HG02571 (cell line): ENCODE data around the gene LRP1B.
"Not testable (repeated sequence)": the region's sequence is repeated elsewhere in the genome, so short reads cannot be mapped to it uniquely, and the experiment has no call there.

Source experiments
- ATAC-seq: cut with Tn5 transposase; IDR thresholded peaks from one replicate; pipeline ENCODE4 v1.9.1; 2021; ENCODE audit warnings: mild to moderate bottlenecking, moderate library complexity; ENCODE audit not compliant: unreplicated experiment

LRP1B gene

DNA sequence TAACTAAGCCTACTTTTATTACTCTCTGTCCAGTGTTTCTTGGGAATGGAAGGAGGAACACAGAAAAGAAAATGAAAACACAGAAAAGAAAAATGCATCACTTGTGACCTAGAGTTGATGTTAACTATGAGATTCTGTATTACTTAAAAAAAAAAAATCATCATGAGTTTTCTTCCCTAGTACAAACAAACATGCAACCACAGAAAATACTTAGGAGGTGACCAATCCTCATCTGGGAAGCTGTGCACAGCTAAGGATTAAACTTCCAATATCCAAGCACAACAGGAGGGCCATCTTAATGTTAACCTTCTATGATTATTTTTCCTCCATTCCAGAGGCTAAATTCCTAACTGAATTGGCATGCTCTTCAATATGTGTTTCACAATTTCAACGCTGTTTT lies 1140.4 kb downstream of the LRP1B start:
- no peak for ATAC-seq

DNA sequence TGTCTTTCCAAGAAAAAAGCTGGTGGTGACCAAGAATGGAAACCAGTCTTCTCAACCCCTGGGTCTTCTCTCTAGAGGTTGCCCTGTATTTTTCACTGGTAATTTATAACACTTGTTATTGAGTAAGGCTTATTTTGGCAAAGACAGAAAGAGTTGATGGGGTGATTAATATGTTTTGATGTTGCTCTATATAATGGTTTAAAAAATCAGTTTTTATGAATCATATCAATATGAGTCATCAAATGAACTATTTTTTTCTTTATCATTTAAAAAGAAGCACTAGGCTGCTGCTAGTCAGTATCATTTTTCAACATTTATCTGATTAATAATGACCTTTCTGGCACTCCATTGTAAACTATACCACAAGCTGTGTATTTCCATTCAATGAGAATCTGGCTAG lies 1142.2 kb downstream of the LRP1B start:
- no peak for ATAC-seq

DNA sequence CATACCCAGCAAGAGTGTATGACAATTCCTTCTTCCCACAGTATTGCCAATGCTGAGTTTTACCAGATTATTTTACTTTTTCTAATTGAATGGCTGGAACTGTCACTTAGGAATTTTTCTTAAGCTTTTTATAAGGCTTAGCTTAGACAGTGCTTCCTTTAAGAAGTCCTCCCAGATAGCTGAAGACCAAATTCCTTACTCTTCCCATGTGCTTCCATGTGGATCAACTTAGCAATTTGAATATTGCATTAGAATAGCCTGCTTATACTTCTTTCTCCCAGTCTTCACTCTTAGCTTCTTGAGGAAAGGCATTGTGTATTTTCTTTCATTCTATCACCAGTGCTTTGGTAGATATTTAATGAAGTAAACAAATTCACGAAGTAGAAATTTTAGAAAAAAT lies 1144.4 kb downstream of the LRP1B start:
- no peak for ATAC-seq

DNA sequence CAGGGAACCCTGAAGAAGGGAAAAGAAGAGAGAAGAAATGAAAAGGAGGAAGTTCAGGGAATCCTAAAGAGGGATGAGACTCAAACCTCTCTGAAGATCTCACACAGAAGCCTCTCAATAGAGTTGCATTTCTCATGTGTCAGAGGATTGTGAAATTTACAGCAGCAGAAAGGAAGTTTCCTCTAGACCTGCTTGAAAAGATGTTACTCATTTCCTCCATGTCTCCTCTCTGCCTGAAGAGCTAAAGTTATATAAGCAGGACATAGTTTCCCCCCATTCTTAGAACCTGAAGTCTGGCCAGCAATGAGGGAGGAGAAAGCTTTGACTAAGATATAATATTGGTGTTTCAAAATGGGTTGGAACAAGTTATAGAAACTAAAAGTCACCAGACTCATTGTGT lies 1155.6 kb downstream of the LRP1B start:
- no peak for ATAC-seq

DNA sequence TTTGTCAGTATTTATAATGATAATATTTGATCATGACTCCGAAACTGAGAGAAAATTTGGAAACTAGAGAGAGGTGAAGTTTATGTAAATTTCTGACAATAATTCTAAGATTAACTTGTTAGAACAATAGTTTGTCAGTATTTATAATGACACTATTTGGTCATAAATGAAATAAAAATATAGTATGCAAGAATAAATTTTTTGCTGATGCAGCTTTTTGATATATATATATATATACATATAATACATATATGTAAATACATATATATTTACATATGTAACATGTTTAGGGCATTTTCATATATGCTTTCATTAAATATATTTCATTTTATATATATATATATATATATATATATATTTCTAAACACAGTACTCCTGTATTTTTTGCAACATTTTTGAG lies 1158.1 kb downstream of the LRP1B start:
- no peak for ATAC-seq

DNA sequence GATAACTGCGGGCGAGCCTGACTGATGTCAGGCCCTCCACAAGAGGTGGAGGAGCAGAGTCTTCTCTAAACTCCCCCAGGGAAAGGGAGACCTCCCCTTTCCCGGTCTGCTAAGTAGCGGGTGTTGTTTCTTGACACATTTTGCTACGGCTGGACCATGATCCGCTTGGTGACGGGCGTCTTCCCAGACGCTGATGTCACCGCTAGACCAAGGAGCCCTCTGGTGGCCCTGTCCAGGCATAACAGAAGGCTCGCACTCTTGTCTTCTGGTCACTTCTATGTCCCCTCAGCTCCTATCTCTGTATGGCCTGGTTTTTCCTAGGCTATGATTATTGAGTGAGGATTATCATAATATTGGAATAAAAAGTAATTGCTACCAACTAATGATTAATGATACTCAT lies 1166.5 kb downstream of the LRP1B start:
- ATAC-seq = not testable (repeated sequence)

DNA sequence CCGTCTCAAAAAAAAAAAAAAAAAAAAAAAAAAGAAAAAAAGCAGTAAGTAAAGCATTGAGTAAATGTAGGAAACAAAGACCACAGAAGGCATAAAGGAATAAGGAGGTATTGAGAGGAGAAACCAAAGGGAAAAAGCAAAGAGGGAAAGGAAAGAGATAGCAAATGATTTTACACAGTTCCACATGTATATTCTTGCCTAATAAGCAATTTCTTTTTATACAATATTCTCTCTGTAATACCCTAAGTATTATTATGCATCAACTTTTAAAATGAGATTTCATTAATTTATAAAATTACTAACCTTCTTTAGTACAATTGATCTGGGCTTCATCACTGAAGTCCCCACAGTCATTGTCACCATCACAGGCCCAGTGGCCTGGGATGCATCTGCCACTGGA lies 1180.9 kb downstream of the LRP1B start:
- no peak for ATAC-seq

DNA sequence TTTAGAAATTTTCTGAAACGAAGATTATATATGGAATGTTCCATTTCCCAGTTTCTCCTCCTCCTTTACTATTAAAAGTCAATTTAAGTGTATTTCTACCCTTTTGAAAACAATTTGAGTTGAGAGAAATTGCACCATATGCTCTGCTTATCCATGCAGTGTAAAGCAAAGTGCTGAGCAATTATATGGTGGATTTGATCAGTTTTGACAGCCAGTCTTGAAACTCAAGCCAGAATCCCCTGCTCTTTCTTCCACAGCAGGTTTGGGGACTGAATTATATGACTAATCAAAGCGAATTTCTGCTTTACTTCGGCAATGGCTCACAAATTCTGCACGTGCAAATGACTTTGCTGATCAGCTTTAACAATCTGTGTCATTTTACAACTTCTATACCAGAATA lies 1183.6 kb downstream of the LRP1B start:
- no peak for ATAC-seq

DNA sequence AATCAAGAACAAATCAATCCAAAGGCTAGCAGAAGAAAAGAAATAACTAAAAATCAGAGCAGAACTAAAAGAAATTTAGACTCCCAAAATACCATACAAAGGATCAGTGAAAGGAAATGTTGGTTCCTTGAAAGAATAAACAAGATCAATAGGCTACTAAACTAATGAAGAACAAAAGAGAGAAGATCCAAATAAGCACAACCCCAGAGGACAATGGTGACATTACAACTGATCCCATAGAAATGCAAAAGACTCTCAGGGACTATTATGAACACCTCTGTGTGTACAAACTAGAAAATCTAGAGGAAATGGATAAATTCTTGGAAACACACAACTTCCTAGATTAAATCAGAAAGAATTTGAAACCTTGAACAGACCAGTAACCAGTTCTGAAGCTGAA lies 1186.9 kb downstream of the LRP1B start:
- ATAC-seq = no peak

DNA sequence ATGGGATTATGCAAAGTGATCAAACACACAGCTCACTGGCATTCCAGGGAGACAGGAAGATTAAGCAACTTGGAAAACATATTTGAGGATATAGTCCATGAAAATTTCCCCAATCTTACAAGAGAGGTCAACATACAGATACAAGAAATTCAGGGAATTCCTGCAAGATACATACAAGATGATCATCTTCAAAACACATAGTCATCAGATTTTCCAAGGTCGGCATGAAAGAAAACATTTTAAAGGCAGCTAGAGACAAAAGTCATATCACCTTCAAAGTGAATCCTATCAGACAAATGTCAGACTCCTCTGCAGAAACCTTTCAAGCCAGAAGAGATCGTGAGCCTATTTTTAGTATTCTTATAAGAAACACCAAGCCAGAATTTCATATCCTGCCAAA lies 1188.5 kb downstream of the LRP1B start:
- ATAC-seq = no peak

DNA sequence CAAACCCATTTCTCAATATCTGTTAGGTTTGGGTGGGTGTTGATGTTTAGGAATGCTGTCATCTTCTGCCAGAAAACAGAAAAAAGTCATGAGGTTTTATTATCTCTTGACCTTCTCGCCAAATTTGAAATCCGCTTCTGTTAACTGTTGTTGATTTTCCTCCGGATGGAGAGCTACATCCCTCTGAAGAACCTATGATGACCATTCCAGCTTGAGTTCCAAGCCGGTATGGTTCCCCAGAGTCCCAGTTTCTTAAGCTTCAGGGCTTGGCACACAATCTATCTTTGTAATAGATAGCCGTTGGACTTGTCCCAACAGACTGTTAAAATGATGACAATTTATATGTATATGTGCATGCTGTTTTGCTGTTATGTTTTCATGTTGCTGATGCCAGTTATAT lies 1201.0 kb downstream of the LRP1B start:
- ATAC-seq = no peak

DNA sequence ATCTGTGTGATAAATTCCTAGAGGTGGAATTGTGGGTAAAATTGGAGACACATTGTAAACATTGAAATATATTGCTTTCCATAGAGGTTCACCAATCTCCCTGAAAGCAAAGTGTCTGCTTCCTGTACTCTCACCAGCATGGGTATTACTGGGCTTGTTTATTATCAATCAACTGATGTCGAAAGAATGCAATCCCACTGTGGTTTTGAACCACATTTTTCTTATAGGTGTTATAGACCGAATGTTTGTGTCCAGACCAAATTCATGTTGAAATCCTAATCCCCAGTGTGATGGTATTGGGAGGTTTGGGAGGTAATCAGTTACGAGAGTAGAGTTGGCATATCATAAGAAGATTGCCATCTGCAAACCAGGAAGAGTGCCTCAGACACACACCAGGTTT lies 1212.4 kb downstream of the LRP1B start:
- no peak for ATAC-seq

DNA sequence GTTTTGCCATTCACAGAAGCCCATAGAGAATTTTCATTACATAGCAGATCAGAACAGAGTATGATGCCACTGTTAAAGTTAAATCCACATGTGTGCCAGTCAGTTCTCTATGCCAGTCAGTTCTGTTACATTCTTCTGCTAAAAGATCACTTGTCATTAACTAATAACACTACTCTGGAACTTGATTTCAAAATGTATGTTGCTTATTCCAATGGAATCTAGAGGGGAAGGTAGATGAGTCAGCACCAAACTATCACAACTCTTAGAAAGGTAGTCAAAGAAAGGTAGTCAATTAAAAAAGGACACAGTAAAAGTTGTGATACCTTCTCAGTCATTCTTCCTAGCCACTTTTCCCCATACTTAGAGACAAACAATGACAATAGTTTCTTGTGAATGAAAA lies 1214.4 kb downstream of the LRP1B start:
- no peak for ATAC-seq

DNA sequence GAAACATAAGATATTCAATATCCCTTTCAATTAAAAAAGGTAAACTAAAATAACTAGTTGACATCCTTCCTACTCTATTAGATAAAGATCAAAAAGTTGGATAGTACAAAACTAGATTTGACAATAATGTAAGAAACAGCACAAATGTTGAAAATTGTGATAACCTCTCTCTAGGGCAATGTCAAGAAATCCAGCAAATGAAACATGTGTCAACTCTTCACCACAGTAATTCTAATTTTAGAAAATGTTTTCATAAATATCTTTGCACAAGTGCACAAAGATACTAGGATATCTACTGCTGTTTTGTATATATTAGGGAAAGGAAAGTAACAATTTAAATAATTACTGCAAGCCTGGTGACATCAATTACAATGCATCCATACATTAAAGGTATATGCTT lies 1220.1 kb downstream of the LRP1B start:
- ATAC-seq = no peak

DNA sequence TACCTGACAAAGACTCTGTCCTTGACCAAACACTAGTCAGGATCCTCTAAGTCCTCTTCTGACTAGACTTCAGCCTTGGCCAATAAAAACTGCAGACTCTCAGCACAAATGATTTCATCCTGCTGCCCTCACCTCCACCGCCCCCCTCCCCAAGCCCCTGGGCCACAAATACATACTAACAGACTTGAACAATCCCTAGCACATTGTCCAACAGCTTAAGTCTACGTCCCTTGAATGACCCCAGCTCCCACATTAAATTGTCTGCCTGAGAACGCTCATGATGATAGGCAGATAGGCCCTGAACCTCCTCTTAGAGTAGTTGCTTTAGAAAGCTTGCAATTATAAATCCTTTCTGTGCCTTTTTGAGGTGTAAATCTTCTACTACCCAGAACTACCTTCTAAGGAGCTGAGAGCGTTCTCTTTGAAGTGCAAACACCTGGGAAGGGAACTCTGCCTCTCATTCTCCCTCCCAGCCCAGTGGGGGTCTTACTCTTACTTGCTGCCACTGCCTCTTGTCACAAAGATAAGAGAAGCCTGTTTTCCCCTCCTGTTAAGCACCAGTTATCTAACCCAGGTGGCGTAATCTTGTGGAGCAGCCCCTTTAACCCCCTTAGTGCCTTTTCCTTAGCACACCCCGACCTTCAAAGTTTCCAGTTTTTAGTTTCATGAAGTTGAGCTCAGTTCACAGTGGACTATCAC lies 1225.6 kb downstream of the LRP1B start:
- no peak for ATAC-seq

DNA sequence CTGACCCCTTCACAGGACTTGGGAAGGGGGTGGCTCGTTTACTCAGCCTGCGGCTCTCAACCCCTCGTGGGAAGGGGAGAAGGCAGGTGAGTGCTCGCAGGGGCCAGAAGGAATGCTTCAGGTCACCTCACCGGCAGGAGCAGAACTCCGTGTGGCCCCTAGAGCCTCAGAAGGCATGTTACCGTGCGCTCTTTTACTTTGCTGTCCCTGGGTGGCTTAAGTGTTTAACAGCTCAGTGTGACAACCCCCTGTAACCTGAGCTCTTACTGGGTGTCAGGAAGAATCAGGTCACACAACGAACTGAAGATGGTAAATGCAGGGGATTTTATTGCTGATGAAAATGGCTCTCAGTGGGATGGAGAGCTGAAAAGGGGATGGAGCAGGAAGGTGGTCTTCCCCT lies 1235.4 kb downstream of the LRP1B start:
- ATAC-seq = no peak

DNA sequence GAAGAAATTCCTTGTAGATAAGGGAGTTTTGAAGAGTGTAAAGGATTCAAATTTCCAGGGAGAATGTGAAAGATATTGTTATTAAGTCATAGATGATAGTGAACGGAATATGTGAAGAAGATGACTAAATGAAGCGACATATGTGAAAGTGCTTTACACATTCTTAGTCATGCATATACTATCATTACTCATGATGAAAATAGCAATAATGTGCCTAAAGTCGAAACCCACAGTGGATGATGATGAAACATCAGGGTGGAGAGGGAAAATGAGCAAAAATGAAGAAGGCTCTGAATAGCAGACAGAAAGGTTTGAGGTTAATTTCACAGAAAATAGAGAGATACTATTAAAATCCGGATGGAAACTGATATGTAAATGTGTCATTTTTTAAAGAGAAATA lies 1237.1 kb downstream of the LRP1B start:
- ATAC-seq = no peak

DNA sequence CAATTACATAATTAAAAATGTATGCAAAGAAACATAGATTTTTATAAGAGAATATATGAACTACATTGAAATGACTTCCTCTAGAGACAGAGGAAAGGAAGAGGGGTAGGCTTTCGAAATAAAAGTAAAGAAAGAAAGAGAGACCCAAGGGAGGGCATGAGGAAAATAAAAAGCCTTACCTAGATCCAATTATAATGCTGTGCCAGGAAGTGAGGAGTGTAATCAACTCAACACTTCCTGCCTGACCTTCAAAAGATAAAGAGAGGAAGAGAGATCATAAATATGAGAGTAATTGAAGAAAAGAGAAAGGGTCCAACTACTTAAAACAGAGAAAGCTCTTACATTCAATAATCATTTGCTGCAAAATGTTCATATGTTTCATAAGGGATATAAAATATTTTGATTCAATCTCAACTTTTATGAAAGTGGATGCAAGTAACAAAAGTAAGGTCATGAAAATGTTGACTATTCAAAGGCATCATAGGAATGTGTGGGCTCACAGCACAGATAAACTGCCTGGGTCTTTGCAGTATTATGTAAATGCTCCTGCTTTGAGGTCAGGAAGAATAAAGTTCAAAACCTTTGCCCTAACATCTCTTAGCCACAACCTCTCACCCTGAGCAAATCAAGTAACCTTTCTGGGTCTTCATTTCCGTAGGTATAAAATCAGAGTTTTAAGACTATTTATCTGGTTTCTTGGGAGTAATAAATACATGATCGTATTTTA lies 1237.7 kb downstream of the LRP1B start:
- ATAC-seq = no peak

DNA sequence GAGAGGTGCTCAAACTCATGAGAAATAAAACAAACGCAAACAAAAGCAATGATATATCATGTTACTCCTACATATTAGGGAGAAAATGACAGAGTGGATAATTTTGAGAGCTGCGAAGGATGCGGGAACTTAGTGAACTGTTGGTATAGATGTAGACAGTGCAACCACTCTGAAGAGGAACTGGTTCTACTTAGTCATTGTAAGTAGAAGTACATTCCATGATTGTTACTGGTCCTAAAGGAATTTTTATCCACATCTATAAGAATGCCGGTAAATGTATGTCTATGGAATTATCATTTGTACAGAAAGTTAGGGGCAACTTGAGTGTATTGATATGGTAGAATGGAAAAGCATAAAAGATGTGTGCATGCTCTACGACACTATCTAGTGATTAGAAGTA lies 1238.4 kb downstream of the LRP1B start:
- no peak for ATAC-seq

DNA sequence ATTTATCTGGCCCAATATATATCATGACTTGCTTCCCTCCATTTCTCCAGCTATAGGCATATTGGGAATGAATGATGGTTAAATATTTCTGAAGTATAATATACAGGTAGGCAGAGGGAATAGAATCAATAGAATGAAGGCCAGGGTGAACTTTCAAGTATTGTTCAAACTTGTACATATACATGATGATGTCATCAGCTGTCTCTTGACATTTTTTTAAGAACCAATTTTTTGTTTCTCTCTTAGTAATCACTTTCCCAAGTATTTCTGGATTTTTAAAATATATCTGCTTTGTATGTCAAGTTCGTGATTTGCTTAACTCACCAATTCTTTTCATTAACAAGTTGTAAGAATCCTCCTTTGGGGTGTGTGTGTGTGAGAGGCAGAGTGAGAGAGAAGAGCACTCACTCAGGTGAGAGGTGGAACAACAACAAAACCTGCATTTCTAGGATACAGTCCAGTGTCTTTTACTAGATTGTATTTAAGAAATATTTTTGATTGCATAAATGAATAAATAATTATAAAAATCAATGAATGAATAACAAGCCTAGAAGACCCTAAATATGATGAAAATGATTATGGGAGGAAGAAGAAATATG lies 1239.1 kb downstream of the LRP1B start:
- ATAC-seq = no peak

DNA sequence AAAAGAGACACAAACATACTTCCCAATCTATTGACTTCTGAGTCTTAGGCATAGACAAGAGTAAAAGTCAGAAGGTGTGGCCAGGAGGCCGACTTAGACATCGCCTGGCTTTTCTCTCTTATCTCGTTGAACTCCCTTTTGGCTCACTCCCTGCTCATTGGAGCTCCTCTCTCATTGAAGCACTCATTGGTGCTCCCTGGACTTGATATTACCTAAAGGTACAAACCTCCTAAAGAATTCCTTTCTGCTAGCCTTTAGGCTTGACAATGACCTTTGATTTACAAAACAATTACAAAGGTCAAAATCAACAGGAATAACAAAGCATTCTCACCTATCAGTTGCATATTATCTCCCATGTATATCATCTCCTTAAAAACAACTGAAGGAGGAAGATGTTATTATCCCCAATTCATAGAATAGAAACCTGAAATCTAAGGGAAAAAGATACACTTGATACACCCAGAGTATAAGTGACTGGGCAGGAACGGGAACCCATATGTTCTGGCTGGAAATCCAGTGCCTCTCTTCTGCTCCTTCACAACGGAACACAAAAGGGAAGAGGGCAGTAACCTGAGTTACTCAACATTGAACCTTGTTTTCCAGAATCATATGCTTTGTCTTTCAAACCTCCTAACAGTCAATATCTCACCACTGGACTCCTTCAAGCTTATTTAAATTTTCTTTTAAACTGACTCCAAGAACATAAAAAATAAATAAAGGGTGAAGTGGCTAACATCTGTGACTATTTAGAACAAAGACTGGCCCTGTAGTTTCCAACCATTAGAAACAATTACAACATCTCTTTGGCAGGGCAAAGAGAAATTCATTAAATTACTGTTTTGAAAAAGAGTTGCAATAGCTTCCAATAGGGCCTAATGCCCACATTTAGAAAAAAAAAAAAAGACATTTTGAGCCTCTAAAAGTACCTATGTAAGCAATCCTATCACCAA lies 1247.9 kb downstream of the LRP1B start:
- ATAC-seq = no peak
